OCI-M1 (cell line): ENCODE data around the gene LRRC8D.
"Not testable (repeated sequence)": the region's sequence is repeated elsewhere in the genome, so short reads cannot be mapped to it uniquely, and the experiment has no call there.

Experiments used
- DNase-seq: peaks from one replicate; lab custom pipeline; 2025; lab: John Stamatoyannopoulos, UW

The LRRC8D gene

DNA sequence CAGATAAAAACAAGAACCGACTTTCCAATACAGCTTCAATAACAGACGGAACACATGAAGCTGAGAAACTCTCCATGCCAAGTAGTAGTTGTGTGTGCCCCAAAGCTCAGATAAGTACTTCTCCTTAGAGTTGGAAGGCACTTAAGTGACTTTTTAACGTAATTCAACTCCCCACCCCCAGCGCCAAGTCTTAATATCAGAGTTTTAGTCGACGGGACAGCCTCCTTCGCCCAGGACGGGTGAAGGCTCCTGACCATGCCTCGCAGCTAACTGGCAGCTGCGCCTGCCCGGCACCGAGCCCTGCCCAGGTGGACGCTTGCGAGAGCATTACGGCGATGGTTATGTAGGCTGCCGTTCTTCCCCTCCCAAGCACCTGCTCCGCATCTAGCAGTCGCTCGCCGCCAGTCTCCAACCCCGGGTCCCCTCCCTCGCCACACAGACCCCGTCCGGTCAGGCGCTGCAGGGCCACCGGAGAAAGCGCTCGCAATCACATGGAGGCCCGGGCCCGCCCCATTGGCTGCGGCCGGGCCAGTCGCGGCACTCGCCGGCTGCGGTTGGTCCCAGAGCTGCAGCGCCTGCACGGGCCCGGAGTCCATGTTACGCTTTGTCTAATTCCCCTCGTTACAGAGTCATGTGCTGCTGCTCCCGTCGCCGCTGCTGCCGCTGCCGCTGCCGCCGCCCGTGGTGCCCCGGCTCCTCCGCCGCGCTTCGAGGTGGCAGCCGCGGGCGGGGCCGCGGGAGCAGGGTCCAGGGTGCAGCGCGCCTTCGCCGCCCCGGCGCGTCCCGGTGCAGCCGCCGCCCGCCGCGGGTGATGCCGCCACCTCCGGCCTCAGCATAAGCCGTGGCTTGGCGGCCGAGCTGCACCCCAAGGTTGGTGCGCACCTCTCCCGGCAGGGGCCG, at the start of gene LRRC8D:
LRRC8D (plus strand) TSS at position 611 of the 900 bp plus-strand sequence. CDS start 112,037 bp downstream, outside the sequence.
- DNase-seq, result peak; percentile 90

DNA sequence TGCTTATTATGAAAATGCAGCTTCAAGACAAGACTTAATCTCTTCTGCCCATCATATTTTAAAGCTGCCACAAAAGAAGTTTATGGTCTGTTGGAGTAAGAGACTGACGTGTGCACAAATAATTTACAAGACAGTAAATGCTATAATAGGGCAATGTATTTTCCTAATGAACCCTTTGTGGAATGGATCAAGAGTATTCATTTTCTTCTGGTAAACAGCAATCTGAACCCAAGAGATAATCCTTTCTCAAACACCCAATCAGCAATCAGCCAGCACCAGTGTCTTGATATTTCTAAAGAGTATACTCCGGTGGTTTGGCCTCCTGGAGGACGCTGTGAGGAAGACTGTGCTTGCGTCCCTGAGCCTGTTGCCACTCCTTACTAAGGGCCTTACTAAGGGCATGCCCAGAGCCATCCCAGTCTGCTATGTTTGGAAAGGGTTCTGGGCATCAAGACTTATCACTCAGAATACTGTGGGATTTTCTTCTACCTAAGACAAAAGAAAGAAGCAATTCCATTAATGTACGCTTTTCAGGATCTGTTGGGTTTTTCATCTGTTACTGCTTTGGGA, 48.8 kb upstream of the LRRC8D start:
- no peak for DNase-seq

DNA sequence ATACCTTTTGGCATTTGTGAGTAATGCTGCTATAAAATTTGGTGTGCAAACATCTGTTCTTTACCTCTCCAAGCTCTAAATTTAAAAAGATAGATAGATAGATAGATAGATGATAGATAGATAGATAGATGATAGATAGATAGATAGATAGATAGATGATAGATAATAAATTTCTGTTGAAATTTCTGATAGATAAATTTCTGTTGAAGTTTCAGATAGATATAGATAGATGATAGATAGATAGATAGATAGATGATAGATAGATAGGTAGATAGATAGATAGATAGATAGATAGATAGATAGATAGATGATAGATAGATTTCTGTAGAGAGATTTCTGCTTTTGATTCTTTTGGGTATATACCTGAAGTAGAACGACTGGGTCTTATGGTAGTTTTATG, 44.7 kb upstream of the LRRC8D start:
- DNase-seq, result not testable (repeated sequence)

DNA sequence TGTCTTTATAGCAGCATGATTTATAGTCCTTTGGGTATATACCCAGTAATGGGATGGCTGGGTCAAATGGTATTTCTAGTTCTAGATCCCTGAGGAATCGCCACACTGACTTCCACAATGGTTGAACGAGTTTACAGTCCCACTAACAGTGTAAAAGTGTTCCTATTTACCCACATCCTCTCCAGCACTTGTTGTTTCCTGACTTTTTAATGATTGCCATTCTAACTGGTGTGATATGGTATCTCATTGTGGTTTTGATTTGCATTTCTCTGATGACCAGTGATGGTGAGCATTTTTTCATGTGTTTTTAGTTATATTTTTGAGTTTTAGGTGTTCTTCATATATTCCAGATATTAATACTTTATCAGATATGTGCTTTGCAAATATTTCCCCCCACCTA, 43.6 kb upstream of the LRRC8D start:
- not testable (repeated sequence) for DNase-seq

DNA sequence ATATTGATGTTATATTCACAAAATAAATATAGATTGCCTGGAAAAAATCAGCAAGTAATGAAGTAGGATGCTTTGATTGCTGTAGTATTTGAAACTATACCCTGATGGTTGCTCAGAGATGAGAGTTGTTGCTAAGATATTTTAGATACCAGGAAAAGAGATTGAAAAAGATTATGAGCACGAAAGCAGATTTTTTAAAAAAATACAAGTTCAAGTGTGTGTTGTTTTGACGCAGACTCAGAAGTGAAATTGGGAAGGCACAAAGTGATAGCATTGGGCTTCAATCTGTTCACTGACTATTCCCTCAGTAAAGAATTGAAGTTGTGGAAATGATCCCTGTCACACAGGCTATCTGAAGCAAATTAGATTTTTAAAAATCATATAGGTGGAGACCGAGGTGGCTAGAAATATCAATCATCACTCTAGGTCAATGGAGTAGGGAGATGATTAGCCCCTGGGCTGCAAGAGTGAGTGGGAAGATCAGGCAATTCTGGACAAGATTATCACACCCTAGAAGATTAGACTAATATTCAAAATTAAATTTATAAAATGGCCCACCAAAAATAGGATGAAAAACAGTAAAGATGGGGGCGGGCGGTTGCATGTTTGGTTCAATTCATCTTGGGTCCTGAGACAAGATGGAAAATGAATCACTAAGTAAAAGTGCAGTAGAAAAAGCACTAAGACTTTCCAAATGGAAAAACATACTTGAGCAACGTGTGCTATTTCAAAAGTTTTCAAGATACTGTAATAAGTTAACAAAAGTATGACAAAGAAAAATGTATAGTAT, 41.5 kb upstream of the LRRC8D start:
- DNase-seq, result no peak

DNA sequence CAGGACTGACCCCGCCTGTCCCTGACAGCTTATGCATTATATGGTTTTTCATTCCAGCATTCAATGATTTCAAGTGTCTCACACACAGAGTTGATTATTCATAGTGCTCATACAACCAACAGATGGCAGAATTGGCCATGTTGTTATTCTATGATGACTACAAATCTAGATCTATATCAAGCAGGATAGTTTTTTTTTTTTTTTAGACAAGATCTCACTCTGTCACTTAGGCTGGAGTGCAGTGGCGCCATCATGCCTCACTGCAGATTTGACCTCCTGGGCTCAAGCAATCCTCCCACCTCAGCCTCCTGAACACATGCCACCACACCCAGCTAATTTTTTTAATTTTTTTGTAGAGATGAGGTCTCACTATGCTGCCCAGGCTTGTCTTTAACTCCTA, 40.1 kb upstream of the LRRC8D start:
- DNase-seq, result peak; percentile 65

DNA sequence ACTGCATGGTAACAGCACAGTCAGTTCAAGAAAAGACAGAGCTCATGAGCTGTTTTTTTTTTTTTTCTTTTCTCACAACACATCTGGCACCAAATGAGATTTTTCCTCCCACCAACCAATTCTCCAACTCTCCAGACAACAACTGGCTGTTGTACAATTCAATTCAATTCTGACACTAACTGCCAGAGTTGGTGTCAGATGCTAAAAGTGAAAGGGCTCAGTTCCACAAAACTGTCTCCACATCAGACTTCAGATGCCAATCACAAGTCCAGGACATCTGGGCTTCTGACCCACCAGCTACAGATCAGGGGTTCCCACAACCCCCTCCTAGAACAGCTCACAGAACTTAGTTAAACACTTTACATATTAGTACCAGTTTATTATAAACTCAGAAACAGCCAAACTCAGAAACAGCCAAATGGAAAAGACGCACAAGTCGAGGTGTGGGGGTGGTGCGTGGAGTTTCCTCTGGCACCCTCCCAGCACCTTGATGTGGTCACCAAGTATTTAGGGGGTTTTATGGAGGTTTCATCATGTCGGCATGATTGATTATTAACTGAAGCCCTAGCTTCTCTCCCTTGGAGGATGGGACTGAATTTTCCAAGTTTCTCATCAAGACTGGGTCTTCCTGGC, 39.2 kb upstream of the LRRC8D start:
- no peak for DNase-seq

DNA sequence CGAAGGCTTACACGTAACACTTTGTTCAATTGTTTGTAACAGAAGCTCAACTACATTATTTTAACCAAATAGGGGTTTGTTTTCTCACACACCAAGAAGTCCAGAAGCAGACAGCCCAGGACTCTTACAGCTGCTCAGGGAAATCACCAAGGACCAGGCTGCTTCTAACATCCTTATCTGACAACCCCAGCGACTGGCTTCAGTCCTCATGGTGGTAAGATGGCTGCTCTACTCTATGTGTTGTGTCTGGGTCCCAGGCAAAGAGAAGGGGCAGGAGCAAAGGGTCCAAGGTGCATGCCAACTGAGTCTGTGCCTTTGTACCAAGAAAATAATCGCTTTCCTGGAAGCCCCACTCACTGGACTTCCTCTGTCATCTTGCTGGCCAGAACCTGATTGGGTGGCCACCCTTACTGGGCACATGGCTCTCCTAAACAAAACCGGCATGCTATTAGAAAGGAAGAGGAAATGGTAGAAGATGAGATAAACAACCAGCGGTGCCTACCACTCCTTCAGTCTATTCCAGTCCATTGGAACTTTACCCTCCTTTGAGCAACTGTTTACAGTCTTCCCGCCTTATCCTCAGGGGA, 34.1 kb upstream of the LRRC8D start:
- DNase-seq, result peak; percentile 17

DNA sequence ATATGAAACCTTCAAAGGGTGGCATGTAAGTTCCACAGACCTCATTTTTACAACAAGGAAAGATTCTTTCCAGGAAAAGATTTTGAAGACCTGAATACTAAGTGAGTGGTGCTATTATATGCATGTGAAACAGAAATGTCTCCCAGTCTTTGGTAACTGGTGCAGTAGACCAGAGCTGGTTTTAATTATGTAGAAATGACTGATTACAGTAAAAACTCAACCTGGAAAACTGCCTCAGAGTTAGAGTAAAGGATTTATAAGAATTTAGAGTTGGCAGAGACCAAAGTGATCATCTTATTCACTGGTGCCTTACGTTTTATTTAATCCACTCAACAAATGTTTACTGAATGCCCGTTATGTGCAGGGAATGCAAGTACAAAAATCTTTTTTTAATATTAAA, 30.2 kb upstream of the LRRC8D start:
- DNase-seq, result no peak

DNA sequence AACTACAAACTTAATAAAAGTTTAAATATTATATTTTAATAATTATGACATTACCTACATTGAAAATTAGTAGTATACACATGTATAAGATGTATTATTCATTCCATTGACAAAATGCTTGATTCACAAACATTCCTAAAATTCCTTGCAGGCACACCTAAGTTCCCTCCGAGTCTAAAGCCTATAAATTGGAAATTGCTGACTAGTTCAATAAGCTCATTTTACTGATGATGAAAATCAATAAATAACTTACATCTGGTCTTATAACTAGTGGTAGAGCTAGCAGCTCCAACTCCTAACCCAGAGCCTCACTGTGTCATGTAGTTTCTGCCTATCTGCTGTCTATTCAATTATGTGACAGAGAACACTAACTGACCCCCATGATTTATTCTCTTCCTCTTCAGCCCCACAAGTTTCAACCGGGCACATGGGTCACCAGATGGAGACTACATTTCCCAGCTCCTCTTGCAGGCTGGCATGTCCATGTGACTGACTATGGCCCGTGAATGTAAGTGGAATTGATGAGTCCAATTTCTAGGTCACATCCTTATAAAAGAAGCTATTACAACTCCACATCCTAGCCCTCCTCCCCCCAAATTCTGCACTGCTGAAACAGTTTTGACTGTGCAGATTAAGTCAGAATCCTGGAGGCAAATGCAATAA, 29.6 kb upstream of the LRRC8D start:
- no peak for DNase-seq

DNA sequence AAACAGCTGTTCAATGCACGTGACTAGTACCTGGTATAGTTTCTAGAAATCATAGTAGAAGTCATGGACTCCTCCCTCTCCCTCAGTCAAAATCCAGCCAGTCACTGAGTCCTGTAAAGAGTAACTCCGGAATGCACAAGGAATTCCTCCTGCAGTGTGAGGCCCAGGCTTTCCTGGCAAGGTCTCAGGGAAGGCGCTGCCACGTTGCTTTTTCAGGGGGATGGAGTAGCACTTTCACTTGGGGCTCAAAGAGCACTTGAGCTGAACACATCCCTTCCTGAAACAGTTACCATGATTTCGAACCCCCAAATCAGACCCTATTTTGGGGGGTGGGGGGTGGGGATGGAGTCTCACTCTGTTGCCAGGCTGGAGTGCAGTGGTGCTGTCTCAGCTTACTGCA, 26.4 kb upstream of the LRRC8D start:
- no peak for DNase-seq

DNA sequence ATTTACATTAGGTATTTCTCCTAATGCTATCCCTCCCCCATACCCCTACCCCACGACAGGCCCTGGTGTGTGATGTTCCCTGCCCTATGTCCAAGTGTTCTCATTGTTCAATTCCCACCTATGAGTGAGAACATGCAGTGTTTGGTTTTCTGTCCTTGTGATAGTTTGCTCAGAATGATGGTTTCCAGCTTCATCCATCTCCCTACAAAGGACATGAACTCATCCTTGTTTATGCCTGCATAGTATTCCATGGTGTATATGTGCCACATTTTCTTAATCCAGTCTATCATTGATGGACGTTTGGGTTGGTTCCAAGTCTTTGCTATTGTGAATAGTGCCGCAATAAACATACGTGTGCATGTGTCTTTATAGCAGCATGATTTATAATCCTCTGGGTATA, 25.3 kb upstream of the LRRC8D start:
- DNase-seq, result not testable (repeated sequence)

DNA sequence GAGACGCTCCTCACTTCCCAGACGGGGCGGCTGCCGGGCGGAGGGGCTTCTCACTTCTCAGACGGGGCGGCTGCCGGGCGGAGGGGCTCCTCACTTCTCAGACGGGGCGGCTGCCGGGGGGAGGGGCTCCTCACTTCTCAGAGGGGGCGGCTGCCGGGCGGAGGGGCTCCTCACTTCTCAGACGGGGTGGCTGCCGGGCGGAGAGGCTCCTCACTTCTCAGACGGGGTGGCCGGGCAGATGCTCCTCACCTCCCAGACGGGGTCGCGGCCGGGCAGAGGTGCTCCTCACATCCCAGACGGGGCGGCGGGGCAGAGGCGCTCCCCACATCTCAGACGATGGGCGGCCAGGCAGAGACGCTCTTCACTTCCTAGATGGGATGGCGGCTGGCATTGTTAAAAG, 23.0 kb upstream of the LRRC8D start:
- DNase-seq, result not testable (repeated sequence)

DNA sequence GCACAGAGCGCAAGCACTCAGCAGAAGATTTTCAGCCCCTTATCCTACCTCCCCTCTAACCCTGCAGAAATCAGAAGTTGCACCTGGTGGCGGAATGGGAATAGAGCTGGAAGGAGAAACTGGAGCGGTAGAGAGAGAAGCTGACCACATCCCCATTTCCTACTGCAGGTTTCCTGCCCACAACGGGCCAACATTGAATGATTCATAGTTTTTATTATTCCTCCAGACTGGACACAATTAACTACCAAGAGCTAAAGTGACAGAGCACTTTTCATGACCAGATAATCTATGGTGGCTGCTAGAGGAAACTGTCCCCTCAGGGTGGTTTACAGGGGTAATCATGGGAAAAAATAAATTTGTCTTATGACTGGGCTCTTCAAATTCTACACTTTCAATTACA, 21.3 kb upstream of the LRRC8D start:
- peak; percentile 66 for DNase-seq

DNA sequence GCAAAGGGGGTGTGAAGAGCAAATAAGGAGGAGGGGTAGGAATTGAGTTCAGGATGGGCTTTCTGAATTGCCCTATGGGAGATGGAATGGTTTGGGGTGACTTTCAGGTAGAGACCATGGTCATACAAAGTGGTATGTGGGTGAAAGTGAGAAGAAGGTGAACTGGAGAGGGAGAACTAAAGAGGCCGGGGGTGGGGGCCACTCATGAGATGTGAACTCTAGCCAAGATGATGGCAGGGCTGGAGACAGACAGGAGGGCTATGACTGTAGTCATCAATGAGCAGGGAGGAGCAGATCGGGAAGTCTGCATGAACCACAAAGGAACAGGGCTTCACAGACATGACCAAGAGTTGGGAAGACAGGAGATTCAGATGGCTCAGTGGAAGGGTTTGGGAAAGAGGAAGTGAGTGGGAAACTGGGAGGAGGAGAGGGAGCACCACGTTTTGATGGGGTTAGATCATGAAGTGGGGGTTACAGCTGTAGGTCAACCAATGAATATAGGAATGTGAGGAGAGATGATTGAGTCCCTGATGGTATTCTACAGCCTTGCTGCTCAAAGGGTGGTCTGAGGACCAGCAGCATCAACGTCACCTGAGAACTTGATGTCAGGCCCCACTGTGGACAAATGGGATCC, 20.7 kb upstream of the LRRC8D start:
- no peak for DNase-seq

DNA sequence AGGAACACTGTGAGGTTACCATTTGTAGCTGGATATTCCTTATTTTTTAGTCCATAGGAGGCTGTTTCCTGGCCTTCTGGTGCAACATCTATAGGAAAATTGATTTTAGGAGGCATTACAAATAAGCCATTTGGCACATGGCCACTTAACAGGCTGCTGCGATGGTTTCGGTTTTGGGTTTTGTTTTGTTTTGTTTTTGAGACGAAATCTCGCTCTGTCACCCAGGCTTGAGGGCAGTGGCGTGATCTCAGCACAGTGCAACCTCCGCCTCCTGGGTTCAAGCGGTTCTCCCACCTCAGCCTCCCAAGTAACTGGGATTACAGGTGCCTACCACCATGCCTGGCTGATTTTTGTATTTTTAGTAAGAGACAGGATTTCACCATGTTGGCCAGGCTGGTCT, 20.1 kb upstream of the LRRC8D start:
- DNase-seq, result no peak

DNA sequence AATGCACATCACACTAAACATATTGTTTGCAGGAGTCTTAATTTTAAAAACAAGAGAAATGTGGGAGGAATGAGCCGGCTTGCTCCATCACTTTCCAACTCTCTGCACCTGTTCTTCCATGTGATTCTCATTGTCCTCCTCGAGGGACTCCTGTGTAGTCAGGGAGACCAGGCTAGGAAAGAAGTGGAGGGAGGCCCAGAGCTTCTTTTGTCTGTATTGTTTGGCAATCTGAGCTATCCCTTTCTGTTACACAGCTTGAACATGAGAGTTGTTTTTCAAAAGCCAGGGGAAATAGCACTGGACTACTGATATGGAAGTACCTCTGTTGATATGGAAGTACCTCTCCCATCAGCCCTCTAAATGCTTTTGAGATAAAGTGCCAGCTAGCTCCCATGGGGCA, 18.8 kb upstream of the LRRC8D start:
- no peak for DNase-seq

DNA sequence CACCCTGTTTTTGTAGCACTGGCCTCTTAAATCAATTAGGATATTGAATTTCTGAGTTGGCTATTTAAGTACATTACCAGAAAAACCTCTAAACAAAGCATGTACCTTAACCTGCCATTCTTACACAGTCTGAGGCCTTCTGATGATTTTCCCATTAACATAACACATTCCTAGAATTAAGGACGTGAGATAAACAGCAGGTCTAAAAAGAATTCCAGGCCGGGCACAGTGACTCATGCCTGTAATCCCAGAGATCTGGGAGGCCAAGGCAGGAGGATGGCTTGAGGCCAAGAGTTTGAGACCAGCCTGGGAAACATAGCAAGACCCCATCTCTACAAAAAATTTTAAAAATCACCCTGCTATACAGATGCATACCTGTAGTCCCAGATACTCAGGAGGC, 18.0 kb upstream of the LRRC8D start:
- DNase-seq, result no peak

DNA sequence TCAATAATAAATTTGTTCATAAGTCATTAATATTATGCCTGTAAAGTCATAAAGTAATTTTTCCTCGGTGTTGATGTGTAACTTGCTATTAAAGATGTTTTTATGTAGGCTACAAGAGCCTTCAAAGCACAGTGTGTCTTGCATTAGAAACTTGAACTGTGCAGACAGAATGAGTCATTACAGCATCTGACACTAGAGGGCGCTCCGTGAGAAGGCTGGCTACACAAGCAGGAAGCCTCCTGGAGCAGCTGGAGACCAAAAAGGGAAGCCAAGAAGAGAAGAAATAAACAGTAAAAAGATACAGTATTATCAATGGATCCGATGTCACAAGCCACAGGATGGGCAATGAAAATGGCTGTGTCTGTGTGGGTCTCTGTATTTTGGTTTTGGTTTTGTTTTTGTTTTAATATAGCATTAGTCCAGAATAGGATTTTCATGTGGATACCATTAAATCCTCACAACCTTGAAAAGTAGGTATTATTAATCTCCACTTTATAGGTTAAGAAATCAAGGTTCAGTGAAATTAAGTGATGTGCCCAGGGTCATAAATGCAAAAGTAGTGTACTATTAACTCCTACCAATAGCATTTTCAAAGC, 16.1 kb upstream of the LRRC8D start:
- peak; percentile 94 for DNase-seq

DNA sequence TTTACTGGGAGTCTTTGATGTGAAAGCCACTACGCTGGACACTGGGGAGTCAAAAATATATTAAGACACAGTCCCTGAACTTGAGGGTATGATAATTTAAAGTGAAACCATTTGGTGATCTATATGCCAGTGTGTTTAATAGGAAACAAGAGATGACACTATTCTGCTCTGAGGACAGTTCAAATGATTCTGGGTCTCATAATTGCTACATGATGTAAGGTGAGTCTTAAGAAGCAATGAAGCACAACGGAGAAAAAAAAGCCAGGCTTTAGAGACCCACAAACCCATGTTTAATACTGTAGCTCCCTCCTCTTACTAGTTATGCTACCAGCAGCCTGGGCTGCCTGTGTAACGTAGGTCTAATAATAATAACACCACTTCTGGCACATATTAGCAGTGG, 14.2 kb upstream of the LRRC8D start:
- DNase-seq, result no peak

DNA sequence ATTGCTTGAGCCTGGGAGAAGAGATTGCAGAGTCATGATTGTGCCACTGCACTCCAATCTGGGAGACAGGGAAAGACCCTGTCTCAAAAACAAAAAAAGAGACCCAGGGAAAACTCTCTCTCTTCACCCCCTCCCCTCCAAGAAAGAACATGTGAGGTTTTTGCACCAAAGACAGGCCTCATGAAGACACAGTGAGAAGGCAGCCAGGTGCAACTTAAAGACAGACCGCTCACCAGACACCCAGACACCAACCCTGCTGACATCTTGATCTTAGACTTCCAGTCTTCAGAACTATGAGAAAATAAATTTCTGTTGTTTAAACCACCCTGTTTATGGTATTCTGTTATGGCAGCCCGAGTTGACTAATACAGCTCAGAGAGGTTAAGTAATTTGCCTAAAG, 13.3 kb upstream of the LRRC8D start:
- DNase-seq, result no peak
